ENCODE measurements around the gene CXCL6.

The CXCL6 gene

DNA sequence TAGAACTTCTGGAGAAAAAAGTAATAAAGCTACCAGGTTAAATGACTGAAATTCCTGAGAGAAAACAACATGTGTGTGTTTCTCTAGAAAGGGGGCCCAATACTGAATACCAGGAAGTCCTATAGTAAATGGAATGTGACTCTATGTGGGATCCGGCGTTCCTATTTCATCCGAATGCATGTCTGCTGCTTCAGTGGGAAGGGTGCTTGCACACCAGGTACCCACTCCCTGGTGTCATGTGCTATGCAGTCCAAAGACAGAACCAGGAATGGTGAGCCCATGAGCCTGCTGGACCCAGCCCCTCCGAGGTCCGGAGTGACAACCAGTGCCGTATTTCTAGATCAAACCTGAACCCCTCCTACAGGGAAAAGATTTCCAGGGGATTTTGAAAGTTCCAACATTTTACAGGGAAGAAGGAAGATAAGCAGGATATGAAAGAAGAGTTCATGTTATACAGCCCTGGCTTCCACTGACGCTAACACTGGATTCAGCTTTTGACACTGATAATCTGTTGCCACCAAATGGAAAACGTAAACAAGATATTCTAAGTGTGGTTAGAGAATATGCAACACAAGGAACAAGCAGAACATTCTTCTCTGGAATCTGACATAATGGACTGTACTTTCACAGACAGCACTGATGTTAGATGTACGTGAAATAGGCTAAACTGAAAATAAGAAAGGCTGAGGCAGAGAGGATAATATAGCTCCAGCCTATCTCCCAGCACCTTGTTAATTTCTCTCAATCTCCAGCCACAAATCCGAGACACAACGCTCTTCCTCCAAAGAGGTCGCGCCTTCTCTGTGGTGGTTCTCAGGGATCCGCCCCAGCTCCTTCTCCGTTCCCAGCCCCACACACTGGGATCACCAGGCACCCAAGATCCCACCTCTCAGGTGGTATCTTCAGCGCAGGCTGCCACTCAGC is 32.0 kb downstream of the CXCL6 start:
- no peak for DNase-seq

DNA sequence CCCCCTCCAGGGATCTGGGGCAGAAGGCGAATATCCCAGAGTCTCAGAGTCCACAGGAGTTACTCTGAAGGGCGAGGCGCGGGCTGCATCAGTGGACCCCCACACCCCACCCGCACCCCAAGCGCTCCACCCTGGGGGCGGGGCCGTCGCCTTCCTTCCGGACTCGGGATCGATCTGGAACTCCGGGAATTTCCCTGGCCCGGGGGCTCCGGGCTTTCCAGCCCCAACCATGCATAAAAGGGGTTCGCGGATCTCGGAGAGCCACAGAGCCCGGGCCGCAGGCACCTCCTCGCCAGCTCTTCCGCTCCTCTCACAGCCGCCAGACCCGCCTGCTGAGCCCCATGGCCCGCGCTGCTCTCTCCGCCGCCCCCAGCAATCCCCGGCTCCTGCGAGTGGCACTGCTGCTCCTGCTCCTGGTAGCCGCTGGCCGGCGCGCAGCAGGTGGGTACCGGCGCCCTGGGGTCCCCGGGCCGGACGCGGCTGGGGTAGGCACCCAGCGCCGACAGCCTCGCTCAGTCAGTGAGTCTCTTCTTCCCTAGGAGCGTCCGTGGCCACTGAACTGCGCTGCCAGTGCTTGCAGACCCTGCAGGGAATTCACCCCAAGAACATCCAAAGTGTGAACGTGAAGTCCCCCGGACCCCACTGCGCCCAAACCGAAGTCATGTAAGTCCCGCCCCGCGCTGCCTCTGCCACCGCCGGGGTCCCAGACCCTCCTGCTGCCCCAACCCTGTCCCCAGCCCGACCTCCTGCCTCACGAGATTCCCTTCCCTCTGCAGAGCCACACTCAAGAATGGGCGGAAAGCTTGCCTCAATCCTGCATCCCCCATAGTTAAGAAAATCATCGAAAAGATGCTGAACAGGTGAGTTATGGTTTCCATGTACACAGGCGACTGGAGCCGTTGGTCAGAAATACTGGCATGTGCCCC is 32.9 kb downstream of the CXCL6 start, which contains the start of gene CXCL1:
TSS of gene CXCL1 (plus strand) at position 264 of the 926 bp plus-strand sequence. CDS start at position 342, 78 bp downstream.
- DNase-seq: no peak

DNA sequence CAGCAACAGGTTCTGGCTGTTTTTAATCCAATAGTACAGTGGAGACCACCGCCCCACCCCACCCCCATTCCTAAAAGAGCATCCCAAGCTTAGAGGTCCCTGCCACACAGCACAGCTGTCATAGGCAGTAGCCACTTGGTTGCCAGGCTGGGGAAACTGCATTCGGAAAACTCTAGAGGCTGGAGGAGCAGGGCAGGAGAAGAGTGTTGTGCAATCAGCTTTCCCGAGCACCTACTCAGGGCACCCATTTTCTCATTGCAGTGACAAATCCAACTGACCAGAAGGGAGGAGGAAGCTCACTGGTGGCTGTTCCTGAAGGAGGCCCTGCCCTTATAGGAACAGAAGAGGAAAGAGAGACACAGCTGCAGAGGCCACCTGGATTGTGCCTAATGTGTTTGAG is 33.8 kb downstream of the CXCL6 start:
- DNase-seq: no peak

DNA sequence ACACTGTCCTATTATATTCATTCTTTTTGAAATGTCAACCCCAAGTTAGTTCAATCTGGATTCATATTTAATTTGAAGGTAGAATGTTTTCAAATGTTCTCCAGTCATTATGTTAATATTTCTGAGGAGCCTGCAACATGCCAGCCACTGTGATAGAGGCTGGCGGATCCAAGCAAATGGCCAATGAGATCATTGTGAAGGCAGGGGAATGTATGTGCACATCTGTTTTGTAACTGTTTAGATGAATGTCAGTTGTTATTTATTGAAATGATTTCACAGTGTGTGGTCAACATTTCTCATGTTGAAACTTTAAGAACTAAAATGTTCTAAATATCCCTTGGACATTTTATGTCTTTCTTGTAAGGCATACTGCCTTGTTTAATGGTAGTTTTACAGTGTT is 34.3 kb downstream of the CXCL6 start:
- DNase-seq: no peak

DNA sequence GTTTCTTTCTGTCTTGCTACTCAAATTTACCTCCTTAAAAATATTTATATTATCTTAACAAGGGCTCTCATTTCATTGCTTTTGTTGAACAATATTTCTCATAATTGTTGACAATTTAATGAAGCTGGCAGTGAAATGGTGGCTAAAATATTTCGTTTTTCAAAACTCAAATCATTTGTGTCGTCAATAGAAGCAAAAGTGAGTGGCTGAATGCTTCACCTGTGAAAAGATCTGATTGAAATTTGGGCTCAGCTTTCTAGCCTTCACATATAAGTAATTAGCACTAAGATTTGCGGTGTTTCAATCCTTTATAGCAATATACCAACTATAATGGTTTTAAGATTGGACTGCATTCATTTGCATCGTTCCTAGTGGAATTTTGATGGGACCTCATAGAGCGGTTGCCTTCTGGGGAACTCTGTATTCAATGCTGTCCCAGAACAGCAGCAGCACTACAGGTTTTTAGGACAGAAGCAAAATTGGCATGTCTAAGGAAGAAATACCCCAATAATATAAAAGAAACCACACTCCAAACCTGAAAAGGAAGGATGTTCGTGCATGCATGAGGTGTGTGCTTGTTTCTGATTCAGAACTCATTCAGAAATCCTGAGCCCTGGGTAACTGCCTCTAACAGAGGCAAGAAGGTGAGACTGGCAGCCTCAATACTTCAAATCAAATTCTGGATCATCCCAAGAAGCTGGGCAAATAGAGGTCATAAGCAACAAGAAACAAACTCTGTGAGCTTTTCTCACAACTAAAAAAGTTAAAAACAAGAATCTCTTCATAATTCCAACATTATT is 35.2 kb downstream of the CXCL6 start:
- DNase-seq: no peak

DNA sequence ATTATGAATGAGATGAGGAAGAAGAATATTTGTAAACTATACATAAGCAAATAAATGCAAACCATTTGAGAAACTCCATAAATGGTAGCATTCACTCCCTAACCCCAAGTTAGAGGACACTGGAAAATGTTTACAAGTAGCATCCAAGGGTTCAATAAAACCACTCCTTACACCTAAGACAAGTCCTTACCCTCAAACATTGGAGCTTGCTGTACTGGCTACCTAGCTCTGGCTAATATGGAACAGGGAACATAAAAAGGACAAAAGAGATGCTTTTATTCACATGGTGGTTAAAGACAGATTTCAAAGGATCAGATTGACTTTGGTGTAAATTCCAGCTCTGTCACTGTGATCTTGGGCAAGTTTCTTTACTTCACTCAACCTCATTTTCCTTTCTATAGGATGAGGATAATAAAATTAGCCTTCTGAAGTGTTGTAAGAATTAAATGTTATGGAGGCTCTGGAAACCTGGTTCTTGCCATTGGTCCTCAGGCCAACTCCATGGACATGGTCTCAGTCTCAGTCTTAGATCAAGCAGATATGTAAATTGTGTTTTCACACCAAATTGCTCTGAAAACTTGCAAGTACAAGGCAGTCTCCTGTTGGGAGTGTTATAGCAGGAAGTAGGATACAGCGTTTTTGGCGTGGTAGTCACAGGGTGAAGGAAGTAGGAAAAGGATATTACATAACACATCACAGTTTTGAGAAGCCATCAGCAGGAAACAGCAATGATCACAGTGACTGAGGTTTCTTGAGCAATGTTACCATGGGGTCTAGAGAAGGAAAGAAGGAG is 36.0 kb downstream of the CXCL6 start:
- no peak for DNase-seq

DNA sequence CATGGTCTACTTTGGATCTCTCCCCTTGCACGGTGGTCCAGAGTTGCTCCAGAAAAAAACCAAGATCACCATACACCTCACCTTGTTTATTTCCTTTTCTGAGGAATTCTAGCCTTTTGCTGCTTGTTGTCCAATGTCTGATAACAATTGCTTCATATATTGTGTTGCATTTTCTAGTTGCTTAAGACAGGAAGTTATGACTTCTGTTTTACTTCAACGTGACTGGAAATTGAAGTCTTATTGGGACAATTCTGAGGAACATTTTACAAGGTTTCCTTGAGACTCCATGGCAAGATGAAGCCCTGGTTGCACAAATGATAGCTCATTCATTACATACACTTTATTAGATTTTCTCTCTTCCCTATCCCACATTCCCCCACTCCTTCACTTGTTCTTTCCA is 37.9 kb downstream of the CXCL6 start:
- no peak for DNase-seq

DNA sequence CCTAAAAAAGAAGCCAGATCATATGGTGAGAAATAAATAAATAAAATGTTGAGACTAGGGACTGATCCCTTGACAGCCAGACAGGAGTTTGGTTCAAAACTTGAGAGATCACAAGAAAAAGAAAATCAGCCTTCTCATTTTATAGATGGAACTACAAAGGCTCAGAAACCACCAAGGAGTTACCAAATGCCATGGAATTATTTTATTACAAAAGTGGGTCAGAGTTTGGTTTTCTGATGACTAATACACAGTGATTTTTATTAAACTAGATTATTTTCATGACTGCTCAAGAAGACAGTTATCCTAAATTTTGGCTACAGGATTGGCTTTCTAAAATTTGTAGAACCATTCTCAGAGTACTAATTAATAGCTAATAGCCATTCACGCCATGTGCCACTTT is 38.9 kb downstream of the CXCL6 start:
- DNase-seq: no peak

DNA sequence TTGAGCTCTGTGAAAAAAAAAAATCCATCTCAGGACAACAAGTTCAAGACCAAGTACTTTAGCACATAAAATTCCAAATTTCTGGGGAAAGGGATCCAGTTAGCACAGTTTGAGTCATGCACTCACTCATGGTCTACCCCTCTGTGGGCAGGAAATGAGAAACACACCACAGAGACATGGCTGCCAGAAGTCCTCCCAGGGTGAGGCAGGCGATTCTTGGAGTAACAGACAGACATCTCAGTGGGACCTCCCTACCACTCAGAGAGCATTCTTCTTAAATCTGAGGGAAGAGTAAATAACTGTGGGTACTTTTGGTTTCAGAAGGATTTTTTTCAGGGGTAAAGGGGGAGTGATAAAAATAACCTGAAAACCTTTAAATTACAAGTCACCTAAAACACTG is 46.8 kb downstream of the CXCL6 start:
- no peak for DNase-seq

DNA sequence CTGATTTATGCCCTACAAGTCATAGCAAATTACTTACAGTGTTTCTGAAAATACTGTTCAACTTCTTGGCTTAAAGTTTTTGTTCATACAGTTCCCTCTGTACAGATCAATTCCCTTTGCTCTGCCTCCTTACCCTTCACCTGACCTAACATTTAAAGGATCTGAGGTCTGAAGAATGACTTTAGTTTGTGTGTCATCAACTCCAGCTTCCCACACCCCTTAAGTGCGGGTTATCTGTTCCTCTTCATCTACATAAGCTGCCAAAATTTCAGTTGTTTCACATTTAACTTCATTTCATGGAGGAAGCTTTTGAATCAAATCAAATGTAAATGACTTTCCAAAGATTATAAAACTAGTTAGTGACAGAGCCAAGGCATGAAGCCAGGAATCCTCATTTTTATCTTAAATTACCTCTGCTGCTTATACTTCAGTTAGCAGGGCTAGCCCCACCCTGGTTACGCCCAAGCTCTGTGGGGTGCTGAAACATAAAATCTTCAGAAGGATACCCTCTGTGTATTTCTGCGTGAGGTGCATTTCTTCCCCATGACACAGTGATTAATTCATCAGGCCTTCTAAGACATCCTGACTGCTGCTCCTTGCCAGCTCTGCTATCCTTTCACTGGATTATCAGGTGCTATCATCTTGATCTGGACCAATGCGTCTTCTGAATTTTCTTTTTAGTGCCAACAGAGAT is 49.2 kb downstream of the CXCL6 start:
- DNase-seq: no peak

Measured in T-helper 1 cell (primary cell).